ENCODE measurements around the gene SLC24A3.

SLC24A3 gene

GRCh38 chr20:19473922-19474286 lies 261.5 kb downstream of the SLC24A3 start:
- Histone ChIP-seq H3K4me1 (ENCODE audit: control insufficient read depth, insufficient read depth, low read length) (no peaks in the 10 kb centered on the region), H3K4me3 (ENCODE audit: low read depth, low read length) (no peak overlapping the region), H3K9me3 (ENCODE audit: control insufficient read depth, insufficient read depth, low read depth, low read length) (no peaks in the 10 kb centered on the region), H3K27ac (ENCODE audit: extremely low read depth, low read depth, low read length) (no peak overlapping the region), H3K36me3 (ENCODE audit: control insufficient read depth in 2 of 2, insufficient read depth in 1 of 2, low read length in 2 of 2) (no peaks in the 10 kb centered on the region)
- TF ChIP-seq ZNF558 (tag by site-specific recombination; IDR thresholded peaks at IDR 0.05) (no peak), ZNF677 (tag by site-specific recombination; IDR thresholded peaks at IDR 0.05) (no peak), ZNF600 (tag by site-specific recombination; IDR thresholded peaks at IDR 0.05) (no peak), ZNF341 (tag by site-specific recombination; IDR thresholded peaks at IDR 0.05; ENCODE audit: low read depth) (no peak), ZNF701 (tag by site-specific recombination; IDR thresholded peaks at IDR 0.05) (no peak), ZNF140 (tag by site-specific recombination; IDR thresholded peaks at IDR 0.05) (no peak), WT1 (tag by site-specific recombination; IDR thresholded peaks at IDR 0.05) (no peak), ZEB2 (tag by site-specific recombination; IDR thresholded peaks at IDR 0.05) (no peak), ZNF138 (tag by site-specific recombination; IDR thresholded peaks at IDR 0.05; ENCODE audit: borderline replicate concordance) (no peak), ZNF174 (tag by site-specific recombination; IDR thresholded peaks at IDR 0.05) (no peak), ZNF560 (tag by site-specific recombination; IDR thresholded peaks at IDR 0.05; ENCODE audit: borderline replicate concordance) (no peak), ZNF623 (tag by site-specific recombination; IDR thresholded peaks at IDR 0.05) (no peak), FEZF1 (tag by site-specific recombination; IDR thresholded peaks at IDR 0.05) (no peak), ZNF776 (tag by site-specific recombination; IDR thresholded peaks at IDR 0.05; ENCODE audit: borderline replicate concordance) (no peak), KLF8 (tag by site-specific recombination; IDR thresholded peaks at IDR 0.05) (no peak)
- POLR2A ChIA-PET: no interaction called here
- CTCF ChIA-PET: no interaction called here

- ChIA-PET POLR2A (no interaction called here), CTCF (interaction anchor here (0.6 kb wide), 1 partner anchor 16 kb away, joined by 4 read pairs; no protein-coding TSS in a partner anchor)
- Histone ChIP-seq H3K36me3 (ENCODE audit: control insufficient read depth in 2 of 2, insufficient read depth in 1 of 2, low read length in 2 of 2) (no peaks in the 10 kb centered on the region), H3K27ac (ENCODE audit: extremely low read depth, low read depth, low read length) (no peak overlapping the region), H3K4me3 (ENCODE audit: low read depth, low read length) (no peak overlapping the region), H3K4me1 (ENCODE audit: control insufficient read depth, insufficient read depth, low read length) (no peaks in the 10 kb centered on the region), H3K9me3 (ENCODE audit: control insufficient read depth, insufficient read depth, low read depth, low read length) (no peaks in the 10 kb centered on the region)
- no peak for TF ChIP-seq SETDB1 (IDR thresholded peaks at IDR 0.05; ENCODE audit: insufficient read length, low read length)
- no peak for TF ChIP-seq ZNF23 (tag by site-specific recombination; IDR thresholded peaks at IDR 0.05; ENCODE audit: borderline replicate concordance)
- no peak for TF ChIP-seq KLF8 (tag by site-specific recombination; IDR thresholded peaks at IDR 0.05)
- no peak for TF ChIP-seq ZNF704 (tag by site-specific recombination; IDR thresholded peaks at IDR 0.05)
- no peak for TF ChIP-seq ZNF416 (tag by site-specific recombination; IDR thresholded peaks at IDR 0.05)
- TF ChIP-seq HOXC10 (CRISPR knock-in tag; IDR thresholded peaks at IDR 0.05): no peak
- no peak for TF ChIP-seq TCF7L2 (IDR thresholded peaks at IDR 0.05; ENCODE audit: borderline replicate concordance, low read depth, low read length)
- TF ChIP-seq MEIS1 (CRISPR knock-in tag; IDR thresholded peaks at IDR 0.05; ENCODE audit: borderline replicate concordance): no peak
Measured at GRCh38 chr20:19478320-19478895, 266.0 kb downstream of the SLC24A3 start.

GRCh38 chr20:19482726-19483125 lies 270.3 kb downstream of the SLC24A3 start:
- Histone ChIP-seq H3K9me3 (ENCODE audit: control insufficient read depth, insufficient read depth, low read depth, low read length) (no peaks in the 10 kb centered on the region), H3K36me3 (ENCODE audit: control insufficient read depth in 2 of 2, insufficient read depth in 1 of 2, low read length in 2 of 2) (no peaks in the 10 kb centered on the region), H3K4me1 (ENCODE audit: control insufficient read depth, insufficient read depth, low read length) (no peaks in the 10 kb centered on the region), H3K4me3 (ENCODE audit: low read depth, low read length) (no peak overlapping the region), H3K27ac (ENCODE audit: extremely low read depth, low read depth, low read length) (no peak overlapping the region)
- CTCF ChIA-PET: no interaction called here
- POLR2A ChIA-PET: no interaction called here
- TF ChIP-seq ZNF677 (tag by site-specific recombination; IDR thresholded peaks at IDR 0.05): no peak
